ENCODE data around the gene MRPS2. TPM values are rescaled to one million over a fixed set of nuclear protein-coding genes. Genes with fewer than 3 reads are reported as not detected.

Gene MRPS2
- total RNA-seq, 2 donors from 2014 or later = 29.9 to 48.6 TPM

Other genes starting within 250 kb of the MRPS2 start
- 1 to 10 TPM; 2.5 to 3.4 TPM for gene PPP1R26, start 20.9 kb upstream of the MRPS2 start, total RNA-seq
- gene LCN1, start 20.8 kb downstream of the MRPS2 start, total RNA-seq = not detected
- gene OBP2A, start 45.4 kb downstream of the MRPS2 start, total RNA-seq = not detected
- not detected for gene PAEP, start 61.1 kb downstream of the MRPS2 start, total RNA-seq
- gene GLT6D1, start 138.9 kb downstream of the MRPS2 start, total RNA-seq = not detected
- not detected for gene LCN9, start 162.6 kb downstream of the MRPS2 start, total RNA-seq
- not detected for gene SOHLH1, start 198.8 kb downstream of the MRPS2 start, total RNA-seq
- not detected for gene KCNT1, start 201.5 kb downstream of the MRPS2 start, total RNA-seq

All from activated T-helper 17 cell treated with anti-CD3 and anti-CD28 coated beads, Interleukin-2, amount 50 U/mL, for 72 hours (primary cell).